Aorta (tissue), 5 donors: ENCODE data around the gene TFAP2E. TPM values are rescaled to one million over a fixed set of nuclear protein-coding genes. Genes with fewer than 3 reads are reported as not detected.

Experiments
- ATAC-seq: fragments of 200-7000 bp; cut with Tn5 transposase; one replicate; pipeline ENCODE4 v1.9.1; 2022; ENCODE audit warnings: moderate library complexity; ENCODE audit not compliant: low FRiP score
- DNase-seq, 2 donors: peaks; one replicate each; pipeline ENCODE4 v3.0.0-alpha.2; 2020
- H3K27ac ChIP-seq, 2 donors: one replicate each; pipeline ENCODE4 v1.5.1; 2013; ENCODE audit warnings: low read length in 2 of 2, mild to moderate bottlenecking in 2 of 2, moderate library complexity in 2 of 2, control low read depth in 1 of 2, inconsistent platforms in 1 of 2, low read depth in 1 of 2
- H3K27me3 ChIP-seq, 2 donors: one replicate each; pipeline ENCODE4 v1.6.1; 2013; ENCODE audit warnings: control low read depth in 1 of 2, low read length in 1 of 2, mild to moderate bottlenecking in 1 of 2, moderate library complexity in 1 of 2; ENCODE audit not compliant: insufficient read depth in 2 of 2, control insufficient read depth in 1 of 2
- H3K36me3 ChIP-seq, 2 donors: one replicate each; pipeline ENCODE4 v1.6.1; 2013; ENCODE audit warnings: control low read depth in 1 of 2, low read length in 1 of 2, mild to moderate bottlenecking in 1 of 2; ENCODE audit not compliant: insufficient read depth in 2 of 2, control insufficient read depth in 1 of 2
- H3K4me1 ChIP-seq, 2 donors: one replicate each; pipeline ENCODE4 v1.6.1; 2013; ENCODE audit warnings: low read length in 2 of 2, control low read depth in 1 of 2, mild to moderate bottlenecking in 1 of 2, moderate library complexity in 1 of 2; ENCODE audit not compliant: insufficient read depth in 2 of 2, control insufficient read depth in 1 of 2
- H3K4me3 ChIP-seq, 2 donors: one replicate each; pipeline ENCODE4 v1.5.1; 2013; ENCODE audit warnings: low read length in 2 of 2, control low read depth in 1 of 2, mild to moderate bottlenecking in 1 of 2
- H3K9me3 ChIP-seq: one replicate; pipeline ENCODE4 v1.6.1; 2013; ENCODE audit warnings: mild to moderate bottlenecking, low read length; ENCODE audit not compliant: control insufficient read depth
- WGBS, 2 donors: extraction: QIAGEN DNeasy Blood & Tissue Kit; methylation state at CpG; one replicate each; pipeline ENCODE4 v1.1.7; 2013; 5-methylcytosine and 5-hydroxymethylcytosine counted together
- intact Hi-C, 2 donors: fragments of 100-400 bp; cut with DNase I; formaldehyde crosslinking; loops; one replicate each; pipeline versions ENCODE4 v1.14.2 to v1.15.0; 2022
- polyA plus RNA-seq, 2 donors: library from polyadenylated mRNA; stranded (reverse); fragments of 200-250 nt; gene quantifications; one replicate each; pipeline ENCODE4 v1.2.3, GENCODE V29; 2013
- total RNA-seq, 2 donors: library from RNA; stranded (reverse); fragmentation: NEBNext Ultra II Directional; extraction: Animal tissue kit (Norgen Biotek cat#: 25700); gene quantifications; one replicate each; pipeline ENCODE4 v1.2.1, GENCODE V29; 2021
- donor health status: healthy with polysubstance abuse.
- donor health status: Bipolar disorder and iron deficiency.
- donor health status: DM: no; HTN: no; CAD: no.
- donor health status: DM: no; HTN: no; CAD: no.
- donor health status: DM: yes; HTN: yes; CAD: no.

Gene TFAP2E
- total and polyA plus RNA-seq, 4 donors = 0.71 to 1.1 (median 1.0) TPM; not detected in 1

DNA sequence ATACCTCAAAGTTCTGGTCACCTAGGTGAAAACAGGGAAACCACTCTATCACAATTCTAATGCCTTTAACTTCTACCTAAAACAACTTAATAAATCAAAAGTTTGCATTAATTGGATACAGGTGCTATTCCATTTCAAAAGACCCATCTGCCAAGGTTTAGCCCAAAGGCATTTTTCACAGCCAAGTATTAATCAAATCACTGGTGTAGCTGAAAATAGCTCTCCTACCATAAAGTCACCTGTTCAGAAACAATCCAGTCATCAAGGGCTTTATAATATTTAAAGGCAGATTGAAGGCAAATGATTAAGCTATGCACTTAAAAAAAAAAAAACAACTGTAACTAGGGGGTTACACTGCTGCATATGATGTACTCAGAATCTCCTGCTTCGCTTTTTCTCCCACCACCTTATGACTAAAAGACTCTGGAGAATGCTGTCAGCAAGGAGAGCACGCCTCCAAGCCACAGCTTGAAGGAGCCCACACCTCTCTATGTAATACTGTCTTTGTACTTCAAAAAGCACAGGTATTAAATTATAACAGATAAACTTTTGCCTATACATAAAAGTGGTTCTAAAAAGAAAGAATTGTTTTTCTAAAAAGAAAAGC lies 36.5 kb upstream of the TFAP2E start:
- 96 to 98% methylated on average over 2 of the region's 2 CpGs for WGBS, 2 donors
- Histone ChIP-seq H3K9me3 (no peaks in the 10 kb centered on the region), H3K27ac (no peak overlapping the region), H3K36me3 (no peaks in the 10 kb centered on the region), H3K4me1 (peaks cover 6 to 23% of the 10 kb centered on the region in 2 donors), H3K27me3 (no peaks in the 10 kb centered on the region), H3K4me3 (no peak overlapping the region)
- intact Hi-C loops = loop anchor here in 1 of 2 donors (10.0 kb wide), 1 partner anchor 342 kb away; the partner anchor contains the start of gene SFPQ
- ATAC-seq (no peak), DNase-seq (no peak)

DNA sequence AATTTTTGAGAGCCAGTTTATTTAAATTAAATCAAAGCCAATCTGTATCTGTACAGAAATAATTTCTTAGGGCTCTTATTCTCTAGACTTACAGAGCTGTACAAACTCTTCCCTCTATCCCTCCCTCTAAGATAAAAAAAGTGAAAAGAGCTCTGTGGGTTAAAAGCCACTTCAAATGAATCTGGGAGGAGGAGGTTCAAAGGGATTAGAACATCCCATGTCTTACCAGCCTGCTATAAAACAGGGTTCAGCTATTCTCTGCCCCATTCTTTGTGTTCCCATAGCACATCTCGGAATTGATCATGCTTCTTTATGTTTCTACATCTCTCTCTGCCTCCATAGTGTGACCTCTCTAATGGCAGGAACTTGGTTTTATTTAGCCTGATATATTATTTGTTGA lies 35.3 kb upstream of the TFAP2E start:
- Histone ChIP-seq H3K27me3 (no peaks in the 10 kb centered on the region), H3K36me3 (no peaks in the 10 kb centered on the region), H3K9me3 (no peaks in the 10 kb centered on the region), H3K4me3 (no peak overlapping the region), H3K4me1 (peaks cover 4 to 20% of the 10 kb centered on the region in 2 donors), H3K27ac (peak overlapping the region in 1 of 2 donors; percentile 17)
- ATAC-seq (no peak), DNase-seq (no peak)
- 92% methylated on average over 1 of the region's 1 CpG for WGBS, 2 donors
- intact Hi-C loops = loop anchor here in 1 of 2 donors (10.0 kb wide), 1 partner anchor 343 kb away; the partner anchor contains the start of gene SFPQ

DNA sequence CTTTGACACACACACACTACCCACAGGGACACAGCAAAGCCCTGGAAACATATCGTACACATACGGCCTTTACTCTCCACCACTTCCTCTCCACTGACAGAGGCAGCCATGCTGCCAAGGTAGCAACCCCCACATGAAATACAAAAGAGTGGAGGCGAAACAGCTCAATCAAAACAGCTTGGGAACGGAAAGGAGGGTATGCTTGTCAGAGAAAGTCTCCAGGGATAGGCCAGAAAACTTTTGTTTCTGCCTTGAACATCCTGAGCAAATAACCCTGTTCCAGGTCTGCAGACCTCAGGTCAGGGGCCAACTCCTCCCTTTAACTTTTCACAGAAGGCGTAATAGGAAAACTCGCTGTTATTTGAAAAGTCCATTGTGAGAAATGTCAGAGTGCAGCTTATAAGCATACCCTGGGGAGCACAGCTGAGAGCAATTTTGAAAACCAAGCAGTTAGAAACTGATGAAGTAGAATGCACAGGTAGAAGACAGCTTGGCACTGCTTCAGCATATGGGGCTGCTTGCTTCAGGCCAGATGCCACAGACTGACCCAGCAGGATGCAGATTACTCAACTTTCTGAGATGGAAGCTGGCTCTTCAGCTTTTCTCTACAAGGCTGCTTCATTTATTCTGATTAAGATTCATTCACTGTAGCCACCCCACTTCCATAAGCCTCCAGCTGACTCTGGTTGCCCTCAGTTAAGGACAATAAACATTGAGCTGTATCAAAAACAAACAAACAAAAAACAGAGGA lies 33.9 kb upstream of the TFAP2E start:
- H3K9me3 ChIP-seq = no peaks in the 10 kb centered on the region
- H3K36me3 ChIP-seq = peaks cover 0 to 2% of the 10 kb centered on the region in 2 donors
- intact Hi-C loops = loop anchor here in 1 of 2 donors (10.0 kb wide), 1 partner anchor 344 kb away; the partner anchor contains the start of gene SFPQ
- H3K27ac ChIP-seq = peak overlapping the region; percentile 84 to 97
- ATAC-seq (peak; percentile 37), DNase-seq (no peak)
- WGBS, 2 donors = 41 to 42% methylated on average over 6 of the region's 6 CpGs
- peaks cover 4 to 19% of the 10 kb centered on the region in 2 donors for H3K4me1 ChIP-seq
- H3K27me3 ChIP-seq = no peaks in the 10 kb centered on the region
- no peak overlapping the region for H3K4me3 ChIP-seq

GRCh38 chr1:35539824-35540261 lies 33.3 kb upstream of the TFAP2E start:
- WGBS, 2 donors = 0 to 5% methylated on average over 1 of the region's 1 CpG
- intact Hi-C loops = loop anchor here in 1 of 2 donors (10.0 kb wide), 1 partner anchor 345 kb away; the partner anchor contains the start of gene SFPQ
- peaks cover 0 to 2% of the 10 kb centered on the region in 2 donors for H3K36me3 ChIP-seq
- H3K9me3 ChIP-seq = no peaks in the 10 kb centered on the region
- no peak for DNase-seq
- H3K4me3 ChIP-seq = no peak overlapping the region
- peak overlapping the region; percentile 84 to 97 for H3K27ac ChIP-seq
- H3K27me3 ChIP-seq = no peaks in the 10 kb centered on the region
- ATAC-seq = peak; percentile 62
- H3K4me1 ChIP-seq = peaks cover 4 to 19% of the 10 kb centered on the region in 2 donors

DNA sequence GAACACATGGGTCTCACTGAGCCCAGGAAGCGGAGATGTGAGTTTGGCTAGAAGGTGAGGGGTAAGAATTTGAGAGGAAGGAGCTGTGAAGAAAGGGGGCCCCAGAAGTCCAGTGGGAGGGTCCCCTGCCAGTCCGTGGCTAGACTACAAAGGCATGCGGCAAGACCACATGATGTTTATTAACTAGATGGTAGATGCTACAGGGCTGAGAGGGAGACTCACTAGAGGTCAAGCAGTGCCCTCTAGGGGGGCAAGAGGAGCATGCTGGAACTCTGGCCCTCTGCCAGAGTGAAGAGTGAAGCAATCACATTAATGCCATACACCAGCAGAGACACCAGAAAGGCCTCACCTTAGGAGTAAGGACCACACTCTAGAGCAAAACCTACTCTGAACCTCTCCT lies 28.1 kb upstream of the TFAP2E start:
- ATAC-seq (no peak), DNase-seq (no peak)
- WGBS, 2 donors = 70 to 80% methylated on average over 3 of the region's 3 CpGs
- Histone ChIP-seq H3K9me3 (no peaks in the 10 kb centered on the region), H3K36me3 (peaks cover 0 to 2% of the 10 kb centered on the region in 2 donors), H3K27me3 (no peaks in the 10 kb centered on the region), H3K4me3 (no peak overlapping the region), H3K27ac (no peak overlapping the region), H3K4me1 (peaks cover 0 to 11% of the 10 kb centered on the region in 2 donors)
- intact Hi-C loops = no loop called here

DNA sequence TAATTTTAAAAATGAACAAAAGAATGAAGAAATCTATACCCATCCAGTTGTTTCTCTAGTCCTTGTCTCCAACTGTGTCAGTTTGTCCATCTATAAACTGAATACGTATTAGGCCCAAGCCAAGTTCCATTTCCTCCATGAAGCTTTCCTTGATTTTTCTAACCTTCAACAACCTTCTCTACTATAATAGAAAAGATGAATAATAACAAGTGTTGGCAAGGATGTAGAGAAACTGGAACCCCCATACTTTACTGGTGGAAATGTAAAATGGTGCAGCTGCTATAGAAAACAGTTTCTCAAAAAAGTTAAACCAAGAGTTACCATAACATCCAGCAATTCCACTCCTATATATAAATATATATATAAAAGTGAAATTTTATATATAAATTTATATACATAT lies 26.5 kb upstream of the TFAP2E start:
- no peak for ATAC-seq
- DNase-seq = no peak
- Histone ChIP-seq H3K27me3 (no peaks in the 10 kb centered on the region), H3K27ac (no peak overlapping the region), H3K4me3 (no peak overlapping the region), H3K36me3 (peaks cover 0 to 2% of the 10 kb centered on the region in 2 donors), H3K4me1 (peaks cover 0 to under 1% of the 10 kb centered on the region in 2 donors), H3K9me3 (no peaks in the 10 kb centered on the region)
- 99 to 100% methylated on average over 1 of the region's 1 CpG for WGBS, 2 donors
- intact Hi-C loops = no loop called here

DNA sequence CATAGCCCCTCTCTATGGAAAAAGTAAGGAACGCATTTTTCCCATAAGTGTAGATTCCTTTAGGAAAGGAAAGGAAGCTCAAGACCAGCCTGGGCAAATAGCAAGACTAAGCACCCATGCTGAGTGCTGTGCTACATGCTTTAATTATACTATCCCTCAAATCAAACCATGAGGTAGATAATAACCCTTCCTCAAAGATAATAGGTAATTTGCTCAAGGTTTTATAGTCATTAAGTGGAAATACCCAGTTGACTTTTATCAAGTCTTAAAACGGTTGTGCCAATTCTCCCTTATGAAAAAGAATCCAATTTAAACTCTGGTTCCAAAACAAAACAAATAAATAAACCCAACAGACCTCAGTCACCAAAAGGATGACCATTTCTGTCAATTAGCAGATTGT lies 19.3 kb upstream of the TFAP2E start:
- Histone ChIP-seq H3K9me3 (no peaks in the 10 kb centered on the region), H3K27me3 (no peaks in the 10 kb centered on the region), H3K27ac (no peak overlapping the region), H3K4me3 (no peak overlapping the region), H3K4me1 (no peaks in the 10 kb centered on the region), H3K36me3 (no peaks in the 10 kb centered on the region)
- ATAC-seq (no peak), DNase-seq (no peak)
- WGBS, 2 donors = 36 to 38% methylated on average over 2 of the region's 2 CpGs
- intact Hi-C loops = loop anchor here in 1 of 2 donors (10.0 kb wide), 1 partner anchor 359 kb away; the partner anchor contains the start of gene SFPQ

- intact Hi-C loops = loop anchor here in 1 of 2 donors (10.0 kb wide), 1 partner anchor 360 kb away; the partner anchor contains the start of gene SFPQ
- H3K36me3 ChIP-seq = no peaks in the 10 kb centered on the region
- H3K4me1 ChIP-seq = no peaks in the 10 kb centered on the region
- 46 to 50% methylated on average over 7 of the region's 7 CpGs for WGBS, 2 donors
- H3K4me3 ChIP-seq = no peak overlapping the region
- no peak for DNase-seq
- no peaks in the 10 kb centered on the region for H3K9me3 ChIP-seq
- ATAC-seq = no peak
- H3K27me3 ChIP-seq = no peaks in the 10 kb centered on the region
- no peak overlapping the region for H3K27ac ChIP-seq
Observed at GRCh38 chr1:35554266-35555211, 18.6 kb upstream of the TFAP2E start.
